ENCODE data around the gene FGF8. TPM values are rescaled to one million over a fixed set of nuclear protein-coding genes. Genes with fewer than 3 reads are reported as not detected.

Gene FGF8
- total RNA-seq, 1 donor from 2014 or later, result not detected

DNA sequence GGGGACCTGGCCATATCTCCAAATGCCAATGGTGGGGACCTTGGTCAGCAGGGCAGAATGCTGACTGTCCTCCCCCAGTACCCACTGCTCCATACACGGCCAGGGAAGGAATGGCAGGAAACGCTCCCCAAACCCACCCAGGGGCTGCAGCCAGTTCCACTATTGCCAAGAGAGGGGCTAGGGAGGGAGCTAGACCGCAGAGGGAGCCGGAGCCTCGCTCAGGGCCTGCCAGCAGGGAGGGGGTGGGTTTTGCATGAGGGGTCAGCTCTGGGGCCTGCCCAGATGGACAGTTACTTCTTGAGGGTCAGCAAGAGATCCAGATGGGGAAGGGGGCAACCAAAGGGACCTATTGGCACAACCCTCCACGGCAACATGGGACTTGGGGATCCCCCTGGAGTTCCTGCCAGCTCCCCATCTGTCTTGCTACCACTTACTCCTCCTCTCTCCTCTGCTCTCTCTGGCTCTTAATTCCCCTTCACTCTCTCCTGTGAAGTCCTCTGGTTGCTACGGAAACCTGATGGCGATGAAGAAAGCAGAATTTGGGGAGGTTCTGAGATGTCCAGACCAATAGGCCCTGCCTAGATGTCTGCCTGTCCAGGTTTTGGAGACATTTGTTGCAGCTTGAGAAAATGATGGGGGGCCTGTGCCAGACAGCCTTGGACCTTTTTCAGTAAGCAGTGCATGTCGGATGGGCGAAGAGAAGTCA lies 12.6 kb downstream of the FGF8 start:
- no peak overlapping the region for H3K27ac Mint-ChIP-seq

DNA sequence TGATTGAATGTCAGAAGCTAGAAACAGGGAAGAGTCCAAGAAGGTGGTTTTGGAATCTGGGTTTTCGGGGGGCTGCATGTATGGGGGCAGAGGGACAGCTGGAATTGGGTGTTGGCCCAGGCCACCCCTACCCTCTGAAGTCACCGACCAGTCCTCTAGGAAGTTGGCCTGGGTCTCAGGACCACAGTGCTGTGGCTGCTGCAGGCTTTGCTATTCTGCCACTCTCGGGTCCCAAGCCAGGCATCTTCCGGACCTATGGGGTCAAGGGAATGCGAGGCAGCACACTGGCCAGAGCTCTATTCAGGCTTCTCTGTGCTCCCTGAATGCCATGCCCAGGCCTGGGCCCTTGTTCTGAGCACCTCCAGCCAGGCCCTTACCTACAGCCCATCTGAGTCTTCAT lies 13.2 kb downstream of the FGF8 start:
- no peak for DNase-seq (ENCODE audit: low spot score)
- peaks cover 25% of the 10 kb centered on the region for H3K27me3 Mint-ChIP-seq (ENCODE audit: low read depth)
- H3K36me3 Mint-ChIP-seq (ENCODE audit: low read depth), result no peaks in the 10 kb centered on the region
- no peaks in the 10 kb centered on the region for H3K4me1 Mint-ChIP-seq (ENCODE audit: low read depth)
- intact Hi-C loops (cut with micrococcal nuclease), result no loop called here
- H3K9me3 Mint-ChIP-seq, result no peaks in the 10 kb centered on the region
- H3K27ac Mint-ChIP-seq, result no peak overlapping the region
- no peak overlapping the region for H3K4me3 Mint-ChIP-seq (ENCODE audit: low read depth)

More for the DNA sequence above, 12.6 kb downstream of the FGF8 start:
- no peaks in the 10 kb centered on the region for H3K4me1 Mint-ChIP-seq (ENCODE audit: low read depth)
- peaks cover 21% of the 10 kb centered on the region for H3K27me3 Mint-ChIP-seq (ENCODE audit: low read depth)
- H3K9me3 Mint-ChIP-seq, result no peaks in the 10 kb centered on the region
- intact Hi-C loops (cut with micrococcal nuclease), result no loop called here
- no peaks in the 10 kb centered on the region for H3K36me3 Mint-ChIP-seq (ENCODE audit: low read depth)
- no peak for DNase-seq (ENCODE audit: low spot score)
- H3K4me3 Mint-ChIP-seq (ENCODE audit: low read depth), result no peak overlapping the region

DNA sequence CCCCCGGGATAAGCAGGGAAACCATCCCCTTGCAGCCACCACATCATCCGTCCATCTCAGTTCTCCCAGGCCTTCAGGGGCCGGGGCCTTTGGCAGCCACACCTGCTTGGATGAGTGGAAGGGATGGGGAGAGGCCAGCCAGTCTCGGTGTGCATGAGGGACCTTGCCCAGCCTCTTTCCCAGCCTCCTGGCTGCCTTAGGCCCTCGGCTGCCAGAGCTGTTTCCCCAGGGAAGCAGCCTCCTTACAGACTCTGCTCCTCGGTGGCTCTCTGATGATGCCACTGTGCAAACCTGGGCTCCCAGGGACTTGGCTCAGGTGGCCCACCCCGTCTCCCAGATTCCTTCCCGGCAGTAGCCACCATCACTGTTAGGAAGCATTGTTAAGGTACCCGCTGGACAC lies 14.7 kb downstream of the FGF8 start:
- no peaks in the 10 kb centered on the region for H3K9me3 Mint-ChIP-seq
- H3K36me3 Mint-ChIP-seq (ENCODE audit: low read depth), result no peaks in the 10 kb centered on the region
- H3K27ac Mint-ChIP-seq, result no peak overlapping the region
- peaks cover 22% of the 10 kb centered on the region for H3K27me3 Mint-ChIP-seq (ENCODE audit: low read depth)
- intact Hi-C loops (cut with micrococcal nuclease), result no loop called here
- no peaks in the 10 kb centered on the region for H3K4me1 Mint-ChIP-seq (ENCODE audit: low read depth)
- H3K4me3 Mint-ChIP-seq (ENCODE audit: low read depth), result no peak overlapping the region
- DNase-seq (ENCODE audit: low spot score), result no peak

DNA sequence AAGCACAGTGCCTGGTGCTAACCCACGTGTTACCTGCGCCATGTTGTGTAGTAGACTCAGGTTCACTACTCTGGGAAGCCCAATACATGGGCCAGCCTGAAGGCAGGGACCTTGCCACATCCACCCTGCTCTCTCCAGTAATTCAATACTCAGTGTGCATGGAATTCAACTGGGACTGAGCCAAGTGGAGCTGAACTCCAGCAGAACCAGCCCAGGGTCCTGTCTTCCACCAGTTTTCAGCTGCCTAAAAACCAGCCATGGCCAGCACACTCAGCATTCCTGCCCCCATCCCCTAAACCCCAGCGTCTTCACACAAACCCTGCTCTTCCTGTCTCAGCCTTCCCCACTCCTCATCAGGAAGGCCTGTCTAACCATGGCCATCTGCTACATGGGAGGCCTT lies 15.4 kb downstream of the FGF8 start:
- Mint-ChIP-seq H3K4me1 (ENCODE audit: low read depth) (no peaks in the 10 kb centered on the region), H3K9me3 (no peaks in the 10 kb centered on the region), H3K27ac (no peak overlapping the region), H3K27me3 (ENCODE audit: low read depth) (peaks cover 16% of the 10 kb centered on the region), H3K36me3 (ENCODE audit: low read depth) (no peaks in the 10 kb centered on the region), H3K4me3 (ENCODE audit: low read depth) (no peak overlapping the region)
- no peak for DNase-seq (ENCODE audit: low spot score)
- intact Hi-C loops (cut with micrococcal nuclease), result no loop called here

DNA sequence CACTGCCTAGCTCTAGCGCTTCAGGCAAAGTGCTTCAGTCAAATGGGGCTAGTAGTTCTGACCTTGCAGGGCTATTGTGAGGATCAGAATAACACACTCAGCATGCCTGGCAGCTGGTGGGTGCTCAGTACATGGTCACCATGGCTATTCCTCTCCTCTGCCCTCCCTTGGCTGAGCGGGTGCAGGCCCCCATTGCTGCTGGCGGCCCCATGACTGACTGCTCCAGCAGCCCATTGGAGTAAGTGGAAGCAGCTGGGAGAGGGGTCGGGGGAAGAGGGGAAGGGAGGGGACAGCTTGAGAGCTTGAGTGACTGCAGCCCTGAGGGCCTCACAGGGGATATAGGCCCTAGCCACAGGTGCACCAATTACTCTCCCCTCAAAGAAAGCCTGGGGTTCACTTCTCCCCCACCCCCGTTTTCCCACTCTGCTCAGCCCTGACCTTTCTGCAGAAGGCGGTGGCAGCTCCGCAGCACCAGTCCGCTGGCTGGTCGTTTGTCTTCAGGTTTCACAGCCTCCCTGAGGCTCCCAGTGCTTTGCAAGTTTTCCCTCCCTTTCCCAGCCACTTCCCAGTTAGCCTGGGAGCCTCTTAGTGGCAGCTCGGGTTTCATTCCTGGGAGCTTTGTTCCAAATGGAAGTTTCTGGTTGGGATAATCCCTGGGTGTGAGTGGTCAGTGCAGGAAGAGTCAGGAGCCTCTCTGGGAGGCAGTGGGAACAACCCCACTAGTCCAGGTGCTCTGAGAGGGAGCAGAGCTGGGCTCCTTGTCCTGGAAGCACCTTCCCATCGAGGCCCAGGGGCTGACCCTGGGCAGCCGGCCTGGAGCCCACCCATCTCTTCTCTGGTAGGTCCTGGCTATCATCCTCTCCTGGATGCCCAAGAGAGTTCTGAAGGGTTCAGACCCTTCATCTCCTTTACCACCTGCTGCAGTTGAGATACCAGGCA lies 16.3 kb downstream of the FGF8 start:
- H3K36me3 Mint-ChIP-seq (ENCODE audit: low read depth), result no peaks in the 10 kb centered on the region
- no peak for DNase-seq (ENCODE audit: low spot score)
- no peak overlapping the region for H3K4me3 Mint-ChIP-seq (ENCODE audit: low read depth)
- peaks cover 18% of the 10 kb centered on the region for H3K27me3 Mint-ChIP-seq (ENCODE audit: low read depth)
- H3K9me3 Mint-ChIP-seq, result no peaks in the 10 kb centered on the region
- H3K4me1 Mint-ChIP-seq (ENCODE audit: low read depth), result no peaks in the 10 kb centered on the region
- H3K27ac Mint-ChIP-seq, result no peak overlapping the region
- intact Hi-C loops (cut with micrococcal nuclease), result no loop called here

DNA sequence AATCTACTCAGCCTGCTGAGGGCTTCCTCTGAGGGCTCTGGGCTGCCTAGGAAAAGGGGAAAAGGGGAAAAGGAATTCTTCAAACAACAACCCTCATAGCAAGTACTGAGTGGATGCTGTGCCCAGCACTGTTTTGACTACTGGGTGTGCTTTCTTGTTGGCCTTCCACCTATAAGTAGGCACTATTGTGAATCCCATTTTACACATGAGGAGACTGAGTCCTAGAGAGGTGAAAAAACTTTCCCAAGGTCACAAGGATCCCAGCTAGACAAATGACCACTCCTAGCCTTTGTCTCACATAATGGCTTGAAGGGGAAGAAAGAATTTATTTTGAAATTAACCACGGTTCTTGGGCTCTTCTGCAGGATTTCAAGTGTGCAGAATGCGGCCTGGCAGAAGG lies 17.1 kb downstream of the FGF8 start:
- H3K27ac Mint-ChIP-seq, result no peak overlapping the region
- H3K4me1 Mint-ChIP-seq (ENCODE audit: low read depth), result no peaks in the 10 kb centered on the region
- peaks cover 24% of the 10 kb centered on the region for H3K27me3 Mint-ChIP-seq (ENCODE audit: low read depth)
- intact Hi-C loops (cut with micrococcal nuclease), result no loop called here
- H3K4me3 Mint-ChIP-seq (ENCODE audit: low read depth), result no peak overlapping the region
- no peaks in the 10 kb centered on the region for H3K36me3 Mint-ChIP-seq (ENCODE audit: low read depth)
- H3K9me3 Mint-ChIP-seq, result no peaks in the 10 kb centered on the region
- DNase-seq (ENCODE audit: low spot score), result no peak

DNA sequence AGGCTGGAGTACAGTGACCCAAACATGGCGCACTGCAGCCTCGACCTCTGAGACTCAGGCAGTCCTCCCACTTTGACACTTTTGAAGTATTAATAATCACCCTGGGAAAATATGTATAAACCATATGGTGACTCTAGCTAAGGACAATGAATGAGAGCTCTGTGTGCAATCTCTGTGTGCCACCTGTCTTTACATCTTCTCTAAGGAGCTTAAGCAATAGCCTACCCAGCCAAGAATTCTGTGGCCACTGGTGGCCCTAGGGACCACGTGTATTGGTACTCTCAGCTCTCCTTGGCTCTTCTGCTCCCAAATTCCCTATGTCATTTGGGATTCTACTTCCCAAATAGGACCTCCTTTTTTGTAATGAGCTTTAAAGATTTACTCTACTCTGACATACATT lies 23.7 kb downstream of the FGF8 start:
- H3K27me3 Mint-ChIP-seq (ENCODE audit: low read depth), result peaks cover 34% of the 10 kb centered on the region
- no peak overlapping the region for H3K4me3 Mint-ChIP-seq (ENCODE audit: low read depth)
- DNase-seq (ENCODE audit: low spot score), result no peak
- no peak overlapping the region for H3K27ac Mint-ChIP-seq
- intact Hi-C loops (cut with micrococcal nuclease), result no loop called here
- H3K9me3 Mint-ChIP-seq, result no peaks in the 10 kb centered on the region
- H3K4me1 Mint-ChIP-seq (ENCODE audit: low read depth), result no peaks in the 10 kb centered on the region
- no peaks in the 10 kb centered on the region for H3K36me3 Mint-ChIP-seq (ENCODE audit: low read depth)

DNA sequence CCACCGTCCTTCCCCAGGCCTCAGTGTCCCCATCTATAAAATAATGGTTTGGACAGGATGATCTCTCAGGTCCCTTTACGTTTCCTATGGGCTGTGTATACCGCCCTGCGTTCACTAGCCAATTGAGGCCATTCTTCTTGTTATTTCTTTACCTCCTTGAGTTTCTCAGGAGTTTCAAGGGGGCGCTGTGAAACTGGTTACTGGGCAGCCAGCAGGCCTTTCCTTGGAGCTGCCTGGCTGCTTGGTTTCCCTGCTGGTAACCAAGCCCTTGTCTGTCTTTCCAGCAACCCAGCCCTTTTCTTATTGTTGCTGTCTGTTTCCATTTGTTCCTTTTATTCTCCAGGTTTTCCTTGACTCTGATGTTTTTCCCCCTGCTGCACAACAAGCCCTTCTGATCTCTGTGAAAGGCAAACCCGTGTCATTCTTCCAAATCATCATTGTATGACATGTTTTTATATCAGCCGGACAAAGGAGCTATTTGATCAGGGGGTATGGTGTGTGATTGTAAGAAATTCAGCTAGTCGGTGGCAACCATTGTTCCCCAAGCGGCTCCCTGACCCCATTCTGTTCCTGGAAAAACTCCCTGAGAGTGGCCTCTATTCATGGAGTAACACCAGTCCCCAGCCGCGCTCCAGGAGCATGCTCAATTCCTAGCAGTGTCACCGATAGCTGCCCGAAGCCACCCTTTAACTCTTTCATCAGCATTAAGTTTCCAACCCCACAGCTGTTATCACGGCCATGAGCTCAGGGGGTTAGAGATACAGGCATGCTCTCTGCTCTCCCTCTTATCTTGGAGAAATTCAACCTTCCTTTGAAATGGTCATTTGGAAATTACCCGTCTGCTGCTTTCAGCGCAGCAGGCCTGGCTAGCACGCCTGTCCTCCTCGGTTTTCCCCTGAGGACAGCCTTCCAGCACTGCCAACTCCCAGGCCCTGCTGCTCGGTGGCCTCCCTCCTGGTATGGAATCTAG lies 26.6 kb downstream of the FGF8 start:
- no peak for DNase-seq (ENCODE audit: low spot score)
- Mint-ChIP-seq H3K36me3 (ENCODE audit: low read depth) (no peaks in the 10 kb centered on the region), H3K27ac (no peak overlapping the region), H3K4me3 (ENCODE audit: low read depth) (no peak overlapping the region), H3K27me3 (ENCODE audit: low read depth) (peaks cover 27% of the 10 kb centered on the region), H3K9me3 (no peaks in the 10 kb centered on the region), H3K4me1 (ENCODE audit: low read depth) (no peaks in the 10 kb centered on the region)
- intact Hi-C loops (cut with micrococcal nuclease), result no loop called here

DNA sequence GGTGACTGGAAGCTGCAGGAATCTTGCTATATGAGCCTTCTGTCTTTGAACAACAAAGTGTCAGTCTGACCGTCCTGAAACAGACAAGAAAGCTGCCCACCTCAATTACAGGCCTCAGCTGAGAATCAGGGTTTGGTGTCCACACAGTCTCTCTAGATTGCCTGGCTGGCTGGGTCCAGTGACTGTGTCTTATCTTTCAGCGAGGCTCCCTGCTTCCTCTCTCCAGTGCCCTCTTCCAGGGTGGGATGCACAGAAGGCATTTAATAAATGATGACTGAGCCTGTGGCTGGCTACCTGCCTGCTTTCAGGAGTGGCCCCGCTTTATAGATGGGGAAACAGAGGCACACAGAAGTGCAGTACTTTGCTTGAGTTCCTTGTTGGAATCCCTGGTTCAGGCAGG lies 27.4 kb downstream of the FGF8 start:
- no peaks in the 10 kb centered on the region for H3K4me1 Mint-ChIP-seq (ENCODE audit: low read depth)
- peaks cover 24% of the 10 kb centered on the region for H3K27me3 Mint-ChIP-seq (ENCODE audit: low read depth)
- intact Hi-C loops (cut with micrococcal nuclease), result no loop called here
- DNase-seq (ENCODE audit: low spot score), result no peak
- H3K27ac Mint-ChIP-seq, result no peak overlapping the region
- H3K36me3 Mint-ChIP-seq (ENCODE audit: low read depth), result no peaks in the 10 kb centered on the region
- no peak overlapping the region for H3K4me3 Mint-ChIP-seq (ENCODE audit: low read depth)
- H3K9me3 Mint-ChIP-seq, result no peaks in the 10 kb centered on the region

DNA sequence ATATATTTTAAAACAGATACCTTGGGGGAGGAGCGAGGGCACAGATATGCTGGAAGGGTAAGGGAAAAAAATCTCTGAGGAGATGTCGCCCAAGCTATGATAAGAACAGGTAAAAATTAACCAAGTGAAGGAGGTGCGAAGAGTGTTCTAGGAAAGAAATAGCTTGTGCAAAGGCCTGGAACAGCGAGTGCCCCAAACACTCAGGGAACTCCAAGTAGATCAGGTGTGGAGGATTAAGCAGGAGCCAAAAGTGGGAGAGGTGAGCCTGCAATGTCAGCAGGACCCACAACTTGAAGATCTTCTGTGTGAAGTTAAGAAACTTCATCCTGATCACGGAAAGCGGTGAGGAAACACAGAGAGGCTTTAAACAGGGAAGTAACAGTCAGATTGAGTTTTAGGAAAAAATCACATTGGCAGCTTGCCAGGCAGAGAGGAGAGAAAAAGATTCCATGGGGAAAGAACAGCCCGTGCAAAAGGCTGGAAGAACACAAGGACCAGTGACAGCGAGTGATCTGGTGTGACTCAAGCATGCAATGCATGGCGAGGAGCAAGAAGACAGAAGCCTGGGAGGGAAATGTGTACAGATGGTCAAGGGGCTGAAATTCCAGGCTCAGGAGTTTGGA lies 30.7 kb downstream of the FGF8 start:
- intact Hi-C loops (cut with micrococcal nuclease), result no loop called here
- Mint-ChIP-seq H3K4me3 (ENCODE audit: low read depth) (no peak overlapping the region), H3K9me3 (no peaks in the 10 kb centered on the region), H3K27me3 (ENCODE audit: low read depth) (peaks cover 25% of the 10 kb centered on the region), H3K27ac (no peak overlapping the region), H3K36me3 (ENCODE audit: low read depth) (no peaks in the 10 kb centered on the region), H3K4me1 (ENCODE audit: low read depth) (no peaks in the 10 kb centered on the region)
- no peak for DNase-seq (ENCODE audit: low spot score)

DNA sequence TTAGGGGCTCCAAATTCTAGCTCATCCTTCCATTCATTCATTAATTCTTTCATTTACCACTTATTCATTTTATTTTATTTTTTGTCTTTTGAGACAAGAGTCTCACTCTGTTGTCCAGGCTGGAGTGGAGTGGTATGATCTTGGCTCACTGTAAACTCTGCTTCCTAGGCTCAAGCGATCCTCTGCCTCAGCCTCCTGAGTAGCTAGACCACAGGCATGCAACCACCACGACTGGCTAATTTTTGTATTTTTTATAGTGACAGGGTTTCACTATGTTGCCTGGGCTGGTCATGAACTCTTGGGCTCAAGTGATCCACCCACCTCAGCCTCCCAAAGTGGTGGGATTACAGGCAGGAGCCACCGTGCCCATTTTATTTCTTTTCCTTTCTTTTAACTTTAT lies 31.6 kb downstream of the FGF8 start:
- Mint-ChIP-seq H3K27ac (no peak overlapping the region), H3K9me3 (no peaks in the 10 kb centered on the region), H3K36me3 (ENCODE audit: low read depth) (no peaks in the 10 kb centered on the region), H3K4me1 (ENCODE audit: low read depth) (no peaks in the 10 kb centered on the region), H3K4me3 (ENCODE audit: low read depth) (no peak overlapping the region), H3K27me3 (ENCODE audit: low read depth) (peaks cover 25% of the 10 kb centered on the region)
- no peak for DNase-seq (ENCODE audit: low spot score)
- intact Hi-C loops (cut with micrococcal nuclease), result no loop called here

DNA sequence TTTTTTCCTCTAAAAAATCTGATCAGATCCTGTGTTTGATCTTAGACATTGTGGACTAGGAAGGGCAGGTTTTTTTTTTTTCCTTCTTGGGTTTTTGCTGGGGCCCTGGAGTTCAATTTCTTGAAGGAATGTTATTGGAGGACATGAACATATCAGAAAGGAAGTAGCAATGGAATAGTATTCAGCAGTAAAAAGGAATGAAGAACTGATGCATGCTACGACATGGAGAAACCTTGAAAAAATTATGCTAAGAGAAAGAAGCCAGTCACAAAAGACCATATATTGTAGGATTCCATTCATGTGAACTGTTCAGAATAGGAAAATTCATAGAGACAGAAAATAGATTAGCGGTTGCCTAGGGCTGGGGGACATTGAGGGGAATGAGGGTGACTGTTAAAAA lies 34.0 kb downstream of the FGF8 start:
- Mint-ChIP-seq H3K27me3 (ENCODE audit: low read depth) (peaks cover 24% of the 10 kb centered on the region), H3K36me3 (ENCODE audit: low read depth) (no peaks in the 10 kb centered on the region), H3K27ac (no peak overlapping the region), H3K4me3 (ENCODE audit: low read depth) (no peak overlapping the region), H3K4me1 (ENCODE audit: low read depth) (no peaks in the 10 kb centered on the region), H3K9me3 (no peaks in the 10 kb centered on the region)
- intact Hi-C loops (cut with micrococcal nuclease), result no loop called here
- no peak for DNase-seq (ENCODE audit: low spot score)
